Measurements from ENCODE around the gene CENPH. TPM values are rescaled to one million over a fixed set of nuclear protein-coding genes. Genes with fewer than 3 reads are reported as not detected.
"Not testable (repeated sequence)": the region's sequence is repeated elsewhere in the genome, so short reads cannot be mapped to it uniquely, and the experiment has no call there.

Gene CENPH
- total RNA-seq, 1 experiment from 2014 or later, result 21.9 TPM

DNA sequence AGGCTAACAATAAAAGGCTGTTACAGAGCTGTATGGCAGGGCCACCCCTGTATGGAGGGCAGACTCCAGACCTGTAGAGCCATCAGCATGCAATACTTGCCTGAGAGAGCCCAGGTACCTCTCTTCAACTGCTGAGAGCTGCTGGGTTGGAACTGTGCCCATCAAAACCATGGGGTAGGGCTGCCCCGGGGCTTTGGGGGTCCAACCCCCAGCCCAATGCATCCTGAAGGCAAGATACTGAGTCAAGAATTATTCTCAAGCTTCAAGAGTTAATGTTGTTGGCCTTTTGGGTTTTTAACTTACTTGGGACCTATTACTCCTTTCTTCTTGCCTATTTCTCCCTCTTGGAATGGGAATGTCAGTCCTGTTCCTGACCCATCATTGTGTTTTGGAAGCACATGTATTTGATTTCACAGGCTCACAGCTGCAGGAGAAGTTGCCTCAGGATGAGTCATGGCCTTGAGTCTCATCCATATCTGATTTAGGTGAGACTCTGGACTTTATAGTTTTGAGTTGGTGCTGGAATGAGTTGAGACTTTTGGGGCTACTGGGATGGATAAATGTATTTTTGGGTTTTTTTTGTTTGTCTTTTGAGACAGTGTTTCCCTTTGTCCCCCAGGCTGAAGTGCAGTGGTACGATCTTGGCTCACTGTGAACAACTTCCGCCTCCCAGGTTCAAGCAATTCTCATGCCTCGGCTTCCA lies 24.3 kb downstream of the CENPH start:
- H3K9me3 Mint-ChIP-seq (ENCODE audit: unreplicated experiment), result no peaks in the 10 kb centered on the region
- no TSS peak for BruUV-seq (replicated peaks)
- H3K4me1 Mint-ChIP-seq (ENCODE audit: insufficient read depth, unreplicated experiment), result peaks cover 5% of the 10 kb centered on the region
- no peaks in the 10 kb centered on the region for H3K27me3 Mint-ChIP-seq (ENCODE audit: insufficient read depth, unreplicated experiment)
- CTCF ChIA-PET, result no interaction called here
- peak; percentile 43 for DNase-seq (ENCODE audit: unreplicated experiment)
- POLR2A ChIA-PET, result interaction anchor here (1.2 to 2.1 kb wide), 3 partner anchors 16 to 24 kb away, joined by 3 to 5 read pairs (median 3); partner anchors contain the start of gene CDK7
- intact Hi-C loops (cut with micrococcal nuclease), result no loop called here
- TF ChIP-seq CTCF (IDR thresholded peaks at IDR 0.05; ENCODE audit: unreplicated experiment), result no peak
- H3K4me3 Mint-ChIP-seq (ENCODE audit: unreplicated experiment), result no peak overlapping the region
- no peaks in the 10 kb centered on the region for H3K36me3 Mint-ChIP-seq (ENCODE audit: insufficient read depth, unreplicated experiment)
- no peak overlapping the region for H3K27ac Mint-ChIP-seq (ENCODE audit: low read depth, unreplicated experiment)

DNA sequence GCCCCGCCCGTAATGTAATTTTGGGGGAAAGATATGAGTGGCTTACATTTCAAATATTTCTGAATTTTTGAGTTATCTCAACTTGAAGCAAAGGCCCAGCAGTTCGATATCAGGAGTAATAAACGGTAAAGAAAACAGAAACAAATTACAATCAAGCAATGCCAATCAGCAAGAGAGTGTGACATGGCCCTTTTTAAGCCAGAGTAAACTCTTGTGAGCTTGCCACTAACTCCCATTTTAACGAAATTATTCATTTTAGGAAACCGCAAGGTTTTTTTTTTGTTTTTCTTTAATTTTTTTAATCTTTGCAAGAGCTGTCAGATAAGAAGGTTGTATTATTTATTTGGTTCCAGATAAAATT lies 27.7 kb downstream of the CENPH start:
- H3K9me3 Mint-ChIP-seq (ENCODE audit: unreplicated experiment), result no peaks in the 10 kb centered on the region
- H3K4me1 Mint-ChIP-seq (ENCODE audit: insufficient read depth, unreplicated experiment), result peaks cover 8% of the 10 kb centered on the region
- no TSS peak for BruUV-seq (replicated peaks)
- peak overlapping the region; percentile 100 for H3K4me3 Mint-ChIP-seq (ENCODE audit: unreplicated experiment)
- peak overlapping the region; percentile 99 for H3K27ac Mint-ChIP-seq (ENCODE audit: low read depth, unreplicated experiment)
- intact Hi-C loops (cut with micrococcal nuclease), result no loop called here
- DNase-seq (ENCODE audit: unreplicated experiment), result no peak
- no peaks in the 10 kb centered on the region for H3K36me3 Mint-ChIP-seq (ENCODE audit: insufficient read depth, unreplicated experiment)
- ChIA-PET CTCF (interaction anchor here (0.7 kb wide), 1 partner anchor 151 kb away, joined by 3 read pairs; no protein-coding TSS in a partner anchor), POLR2A (interaction anchor here (0.6 to 4.5 kb wide), 9 partner anchors 9 to 873 kb away, joined by 3 to 63 read pairs (median 4); partner anchors contain the start of genes CDK7 and CENPH)
- TF ChIP-seq CTCF (IDR thresholded peaks at IDR 0.05; ENCODE audit: unreplicated experiment), result no peak
- no peaks in the 10 kb centered on the region for H3K27me3 Mint-ChIP-seq (ENCODE audit: insufficient read depth, unreplicated experiment)

GRCh38 chr5:69217548-69218526 lies 28.5 kb downstream of the CENPH start:
- TF ChIP-seq CTCF (IDR thresholded peaks at IDR 0.05; ENCODE audit: unreplicated experiment), result no peak
- Mint-ChIP-seq H3K9me3 (ENCODE audit: unreplicated experiment) (no peaks in the 10 kb centered on the region), H3K4me1 (ENCODE audit: insufficient read depth, unreplicated experiment) (peaks cover 11% of the 10 kb centered on the region), H3K27ac (ENCODE audit: low read depth, unreplicated experiment) (peak overlapping the region; percentile 99), H3K27me3 (ENCODE audit: insufficient read depth, unreplicated experiment) (no peaks in the 10 kb centered on the region), H3K36me3 (ENCODE audit: insufficient read depth, unreplicated experiment) (no peaks in the 10 kb centered on the region), H3K4me3 (ENCODE audit: unreplicated experiment) (peak overlapping the region; percentile 100)
- ChIA-PET CTCF (interaction anchor here (0.6 to 0.7 kb wide), 2 partner anchors 111 to 150 kb away, joined by 3 read pairs; no protein-coding TSS in a partner anchor), POLR2A (interaction anchor here (0.6 to 4.5 kb wide), 12 partner anchors 8 to 1000 kb away, joined by 3 to 63 read pairs (median 4); partner anchors contain the start of genes CDK7 and CENPH)
- peak; percentile 91 for DNase-seq (ENCODE audit: unreplicated experiment)
- BruUV-seq (replicated peaks), result TSS peak; percentile 48
- intact Hi-C loops (cut with micrococcal nuclease), result no loop called here

- Mint-ChIP-seq H3K27me3 (ENCODE audit: insufficient read depth, unreplicated experiment) (no peaks in the 10 kb centered on the region), H3K4me1 (ENCODE audit: insufficient read depth, unreplicated experiment) (peaks cover 11% of the 10 kb centered on the region), H3K4me3 (ENCODE audit: unreplicated experiment) (no peak overlapping the region), H3K9me3 (ENCODE audit: unreplicated experiment) (no peaks in the 10 kb centered on the region), H3K27ac (ENCODE audit: low read depth, unreplicated experiment) (no peak overlapping the region), H3K36me3 (ENCODE audit: insufficient read depth, unreplicated experiment) (peaks cover 13% of the 10 kb centered on the region)
- intact Hi-C loops (cut with micrococcal nuclease), result no loop called here
- CTCF ChIA-PET, result no interaction called here
- DNase-seq (ENCODE audit: unreplicated experiment), result no peak
- BruUV-seq (replicated peaks), result no TSS peak
- POLR2A ChIA-PET, result interaction anchor here (1.2 to 4.5 kb wide), 4 partner anchors 10 to 30 kb away, joined by 3 to 63 read pairs (median 6); partner anchors contain the start of genes CDK7 and CENPH
- TF ChIP-seq CTCF (IDR thresholded peaks at IDR 0.05; ENCODE audit: unreplicated experiment), result no peak
Measured at GRCh38 chr5:69219939-69220338, 30.6 kb downstream of the CENPH start.

DNA sequence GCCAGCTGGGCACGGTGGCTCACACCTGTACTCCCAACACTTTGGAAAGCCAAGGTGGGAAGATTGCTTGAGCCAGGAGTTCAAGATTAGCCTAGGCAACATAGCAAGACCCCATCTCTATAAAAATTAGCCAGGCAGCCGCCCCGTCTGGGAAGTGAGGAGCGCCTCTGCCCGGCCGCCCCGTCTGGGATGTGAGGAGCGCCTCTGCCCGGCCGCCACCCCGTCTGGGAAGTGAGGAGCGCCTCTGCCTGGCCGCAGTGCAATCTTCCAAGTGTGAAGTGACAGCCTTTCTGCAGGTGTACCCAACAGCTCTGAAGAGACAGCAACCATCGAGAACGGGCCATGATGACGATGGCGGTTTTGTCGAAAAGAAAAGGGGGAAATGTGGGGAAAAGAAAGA lies 31.0 kb downstream of the CENPH start:
- H3K27me3 Mint-ChIP-seq (ENCODE audit: insufficient read depth, unreplicated experiment); H3K9me3 Mint-ChIP-seq (ENCODE audit: unreplicated experiment); intact Hi-C loops (cut with micrococcal nuclease); BruUV-seq (replicated peaks); H3K4me3 Mint-ChIP-seq (ENCODE audit: unreplicated experiment); DNase-seq (ENCODE audit: unreplicated experiment); CTCF ChIA-PET; H3K27ac Mint-ChIP-seq (ENCODE audit: low read depth, unreplicated experiment): not testable (repeated sequence)
- Mint-ChIP-seq H3K36me3 (ENCODE audit: insufficient read depth, unreplicated experiment) (peaks cover 17% of the 10 kb centered on the region), H3K4me1 (ENCODE audit: insufficient read depth, unreplicated experiment) (peaks cover 11% of the 10 kb centered on the region)
- POLR2A ChIA-PET, result interaction anchor here (1.2 to 4.5 kb wide), 4 partner anchors 10 to 31 kb away, joined by 3 to 63 read pairs (median 6); partner anchors contain the start of genes CDK7 and CENPH

All from MCF 10A (cell line).